ENCODE data around the gene CAPN1. TPM values are rescaled to one million over a fixed set of nuclear protein-coding genes. Genes with fewer than 3 reads are reported as not detected.

The CAPN1 gene
- total and polyA plus RNA-seq, 2 of the 13 experiments (the other 11 are each of a cell fraction or from before 2014, with no cell fraction given), result 57.3 to 82.6 TPM

DNA sequence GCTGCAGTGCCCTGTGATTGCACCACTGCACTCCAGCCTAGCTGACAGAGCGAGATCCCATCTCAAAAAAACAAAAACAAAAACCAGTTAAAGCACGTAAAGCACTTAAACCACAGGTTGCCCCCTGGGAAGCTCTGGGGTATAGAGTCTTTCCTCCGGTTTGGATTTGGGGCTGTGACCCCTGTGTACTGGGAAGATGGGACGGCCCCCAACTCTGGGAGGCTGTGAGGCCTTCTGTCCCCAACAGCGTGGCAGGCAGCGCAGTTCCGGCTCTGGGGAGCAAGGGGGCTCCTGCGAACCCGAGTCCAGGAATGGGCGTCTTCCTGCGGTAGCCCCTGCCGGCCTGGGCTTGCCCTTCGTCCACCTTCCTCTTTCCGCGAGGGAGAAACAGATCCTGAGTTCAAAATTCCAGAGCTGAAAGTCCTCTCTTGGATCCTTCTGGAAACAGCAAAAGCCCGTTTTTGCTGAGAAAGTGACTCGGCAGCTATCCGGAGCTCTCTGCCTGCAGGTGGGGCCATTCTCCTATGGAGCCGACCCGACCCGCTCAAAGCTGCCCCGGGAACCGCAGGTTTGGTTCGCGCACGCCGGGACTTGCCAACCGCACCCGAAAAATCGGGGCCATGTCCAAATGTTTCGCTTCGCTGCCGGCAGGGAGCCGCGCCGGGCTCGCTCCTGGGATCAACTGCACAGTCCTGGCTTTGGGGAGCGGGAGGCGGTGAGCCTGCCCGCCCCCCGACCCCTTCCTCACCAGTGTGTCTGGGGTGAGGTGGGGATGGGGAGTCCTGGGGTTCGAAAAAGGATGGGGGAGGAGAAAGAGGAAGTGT, 43.8 kb downstream of the CAPN1 start (continued):
- TF ChIP-seq REST (IDR thresholded peaks at IDR 0.05; ENCODE audit: borderline replicate concordance in 1 of 2, low read depth in 1 of 2, low read length in 2 of 2), result no peak
- no peak for TF ChIP-seq ZNF841 (CRISPR knock-in tag; IDR thresholded peaks at IDR 0.05; ENCODE audit: borderline replicate concordance)
- TF ChIP-seq ZNF468 (CRISPR knock-in tag; IDR thresholded peaks at IDR 0.05), result no peak
- TF ChIP-seq ZNF431 (CRISPR knock-in tag; IDR thresholded peaks at IDR 0.05; ENCODE audit: borderline replicate concordance, low read depth), result no peak
- TF ChIP-seq ZNF768 (CRISPR knock-in tag; IDR thresholded peaks at IDR 0.05), result no peak
- 0 out of 2 replicates have a peak, but pooled peaks have one; percentile 18 for TF ChIP-seq IRX3 (CRISPR knock-in tag; IDR thresholded peaks at IDR 0.05; ENCODE audit: borderline replicate concordance, low read depth)
- no peak for TF ChIP-seq GFI1 (CRISPR knock-in tag; IDR thresholded peaks at IDR 0.05; ENCODE audit: borderline replicate concordance)
- no peak for TF ChIP-seq ZNF354B (CRISPR knock-in tag; IDR thresholded peaks at IDR 0.05)
- peak; percentile 57 for TF ChIP-seq HNRNPLL (IDR thresholded peaks at IDR 0.05; ENCODE audit: low read depth, low read length, poor library complexity, severe bottlenecking)
- peak; percentile 60 for TF ChIP-seq TAF15 (IDR thresholded peaks at IDR 0.05; ENCODE audit: low read depth, low read length, poor library complexity, severe bottlenecking)
- TF ChIP-seq JARID2 (CRISPR knock-in tag; IDR thresholded peaks at IDR 0.05; ENCODE audit: insufficient replicate concordance), result no peak
- no peak for TF ChIP-seq CEBPB (IDR thresholded peaks at IDR 0.05; ENCODE audit: borderline replicate concordance, low read depth, low read length)
- TF ChIP-seq, protein P1, sequence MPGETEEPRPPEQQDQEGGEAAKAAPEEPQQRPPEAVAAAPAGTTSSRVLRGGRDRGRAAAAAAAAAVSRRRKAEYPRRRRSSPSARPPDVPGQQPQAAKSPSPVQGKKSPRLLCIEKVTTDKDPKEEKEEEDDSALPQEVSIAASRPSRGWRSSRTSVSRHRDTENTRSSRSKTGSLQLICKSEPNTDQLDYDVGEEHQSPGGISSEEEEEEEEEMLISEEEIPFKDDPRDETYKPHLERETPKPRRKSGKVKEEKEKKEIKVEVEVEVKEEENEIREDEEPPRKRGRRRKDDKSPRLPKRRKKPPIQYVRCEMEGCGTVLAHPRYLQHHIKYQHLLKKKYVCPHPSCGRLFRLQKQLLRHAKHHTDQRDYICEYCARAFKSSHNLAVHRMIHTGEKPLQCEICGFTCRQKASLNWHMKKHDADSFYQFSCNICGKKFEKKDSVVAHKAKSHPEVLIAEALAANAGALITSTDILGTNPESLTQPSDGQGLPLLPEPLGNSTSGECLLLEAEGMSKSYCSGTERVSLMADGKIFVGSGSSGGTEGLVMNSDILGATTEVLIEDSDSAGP (CRISPR knock-in tag; IDR thresholded peaks at IDR 0.05; ENCODE audit: borderline replicate concordance), result peak; percentile 62; the same call in 1 of the 2 replicates
- 0 out of 2 replicates have a peak, but pooled peaks have one; percentile 54 for TF ChIP-seq ZNF256 (CRISPR knock-in tag; conservative IDR thresholded peaks at IDR 0.05)
- no peak for TF ChIP-seq ZNF230 (CRISPR knock-in tag; IDR thresholded peaks at IDR 0.05)
- TF ChIP-seq ZNF292 (CRISPR knock-in tag; IDR thresholded peaks at IDR 0.05; ENCODE audit: borderline replicate concordance, low read depth), result no peak
- peak; percentile 59; the same call in 1 of the 2 replicates for TF ChIP-seq GTF3A (CRISPR knock-in tag; conservative IDR thresholded peaks at IDR 0.05)
- no peak for TF ChIP-seq KAT7 (CRISPR knock-in tag; IDR thresholded peaks at IDR 0.05; ENCODE audit: borderline replicate concordance)
- TF ChIP-seq ZNF564 (CRISPR knock-in tag; IDR thresholded peaks at IDR 0.05), result 0 out of 2 replicates have a peak, but pooled peaks have one; percentile 33
- no peak for TF ChIP-seq MAF1 (CRISPR knock-in tag; IDR thresholded peaks at IDR 0.05; ENCODE audit: borderline replicate concordance)
- TF ChIP-seq, protein P2, sequence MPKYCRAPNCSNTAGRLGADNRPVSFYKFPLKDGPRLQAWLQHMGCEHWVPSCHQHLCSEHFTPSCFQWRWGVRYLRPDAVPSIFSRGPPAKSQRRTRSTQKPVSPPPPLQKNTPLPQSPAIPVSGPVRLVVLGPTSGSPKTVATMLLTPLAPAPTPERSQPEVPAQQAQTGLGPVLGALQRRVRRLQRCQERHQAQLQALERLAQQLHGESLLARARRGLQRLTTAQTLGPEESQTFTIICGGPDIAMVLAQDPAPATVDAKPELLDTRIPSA (CRISPR knock-in tag; IDR thresholded peaks at IDR 0.05; ENCODE audit: borderline replicate concordance), result no peak
- TF ChIP-seq IKZF4 (CRISPR knock-in tag; IDR thresholded peaks at IDR 0.05; ENCODE audit: borderline replicate concordance, low read depth, not compliant biosample characterization), result no peak
- no peak for TF ChIP-seq ZMYM2 (CRISPR knock-in tag; IDR thresholded peaks at IDR 0.05)
